Motor neuron (in vitro differentiated cells): ENCODE data around the gene NOC4L. TPM values are rescaled to one million over a fixed set of nuclear protein-coding genes. Genes with fewer than 3 reads are reported as not detected.

Experiments
- ATAC-seq, 8 experiments: fragments of 200-7000 bp; cut with Tn5 transposase; replicated peaks in 6 of 8; 2 replicates each; pipeline ENCODE4 v1.8.0; 2021; ENCODE audit warnings: mild to moderate bottlenecking in 8 of 8, moderate library complexity in 8 of 8
- H3K27ac ChIP-seq, 2 donors: fragments of 250-450 bp; sonication (Bioruptor Pico); 2 replicates each; pipeline ENCODE4 v1.9.0; 2021; ENCODE audit warnings: antibody characterized with exemption in 2 of 2, mild to moderate bottlenecking in 2 of 2, moderate library complexity in 1 of 2
- H3K4me1 ChIP-seq, 2 donors: fragments of 250-450 bp; sonication (Bioruptor Pico); replicated peaks in 1 of 2; 2 replicates each; pipeline ENCODE4 v1.6.1; 2021; ENCODE audit warnings: antibody characterized with exemption in 2 of 2, mild to moderate bottlenecking in 2 of 2, moderate library complexity in 1 of 2
- H3K4me3 ChIP-seq, 5 donors: fragments of 250-450 bp; sonication (Bioruptor Pico); 2 replicates each; pipeline ENCODE4 v1.9.0; 2021; ENCODE audit warnings: antibody characterized with exemption in 5 of 5, mild to moderate bottlenecking in 5 of 5, moderate library complexity in 4 of 5
- WGBS, 10 experiments: fragments of 450-650 bp; shearing (Covaris generic); methylation state at CpG; one replicate each; pipeline ENCODE4 v1.0.0; 2022; 5-methylcytosine and 5-hydroxymethylcytosine counted together
- in situ Hi-C, 9 experiments: fragments of 400-800 bp; cut with MboI; loops; one replicate each; pipeline ENCODE4 v1.15.0; 2021; ENCODE audit warnings: low sequenced_read_pairs in 9 of 9, low pct_unique_long_range_greater_than_20kb in 2 of 9; ENCODE audit not compliant: unreplicated experiment in 9 of 9
- total RNA-seq, 8 experiments: library from RNA; unstranded; fragments of 300-600 nt; gene quantifications; 2 replicates each; pipeline versions ENCODE4 v1.2.3 to v1.2.4, GENCODE V29; 2022

NOC4L gene
- total RNA-seq, 8 experiments from 2014 or later = 7.7 to 29.0 (median 16.1) TPM

GRCh38 chr12:132179431-132180362 is 35.4 kb downstream of the NOC4L start:
- ATAC-seq = no peak
- no peak overlapping the region for H3K4me3 ChIP-seq
- 51 to 67% (median 63%) methylated on average over 8 to 14 of the region's 19 CpGs; no CpG with 5 or more reads in 5 of the 10 experiments for WGBS, 10 experiments
- peaks cover 0 to 3% of the 10 kb centered on the region in 2 donors for H3K4me1 ChIP-seq
- in situ Hi-C loops = no loop called here
- H3K27ac ChIP-seq = no peak overlapping the region

- WGBS, 10 experiments = 46 to 90% (median 68%) methylated on average over 2 to 15 of the region's 30 CpGs; no CpG with 5 or more reads in 3 of the 10 experiments
- Histone ChIP-seq H3K27ac (no peak overlapping the region), H3K4me3 (no peak overlapping the region), H3K4me1 (peaks cover 0 to 3% of the 10 kb centered on the region in 2 donors)
- no peak for ATAC-seq
- in situ Hi-C loops = no loop called here
Measured at GRCh38 chr12:132180648-132181546, 36.6 kb downstream of the NOC4L start.

DNA sequence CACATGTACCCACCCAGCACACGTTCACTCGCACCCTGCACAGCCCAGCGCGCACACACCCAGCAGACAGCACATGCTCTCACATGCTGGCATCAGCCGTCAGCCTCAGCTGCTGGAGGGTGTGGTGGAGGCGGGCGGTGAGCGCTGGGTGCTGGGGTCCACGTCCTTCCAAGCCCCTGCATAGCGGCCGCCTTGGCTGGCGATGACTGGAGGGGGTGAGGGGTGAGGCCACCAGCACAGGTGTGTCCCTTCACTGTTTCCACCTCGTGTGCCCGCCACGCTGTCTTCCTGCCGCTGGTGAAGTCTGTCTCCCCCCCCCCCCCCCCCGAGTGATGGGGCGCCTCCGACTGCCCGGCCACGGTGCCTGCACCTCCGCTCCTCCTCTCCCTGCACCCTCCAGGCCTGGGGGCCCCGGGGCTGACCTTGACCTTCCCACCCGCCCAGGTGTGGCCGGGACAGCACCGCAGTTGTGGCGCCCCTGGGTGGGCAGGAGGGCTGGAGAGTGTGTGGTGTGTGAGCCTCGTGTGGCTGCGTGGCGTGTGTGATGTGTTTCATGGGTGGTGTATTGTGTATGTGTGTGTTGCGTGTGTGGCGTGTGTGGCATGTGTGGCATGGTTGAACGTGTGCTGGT is 37.4 kb downstream of the NOC4L start:
- peak in 1 of 8 experiments; percentile 2 for ATAC-seq
- WGBS, 10 experiments = 100% methylated on average over 2 of the region's 33 CpGs; no CpG with 5 or more reads in 9 of the 10 experiments
- in situ Hi-C loops = no loop called here

GRCh38 chr12:132182206-132182710 is 38.0 kb downstream of the NOC4L start:
- Histone ChIP-seq H3K27ac (no peak overlapping the region), H3K4me1 (no peaks in the 10 kb centered on the region), H3K4me3 (no peak overlapping the region)
- in situ Hi-C loops = no loop called here
- ATAC-seq = no peak
- 49 to 93% (median 78%) methylated on average over 6 to 14 of the region's 21 CpGs; no CpG with 5 or more reads in 5 of the 10 experiments for WGBS, 10 experiments

More for the DNA sequence above, 37.4 kb downstream of the NOC4L start:
- H3K4me3 ChIP-seq = no peak overlapping the region
- no peak overlapping the region for H3K27ac ChIP-seq
- H3K4me1 ChIP-seq = no peaks in the 10 kb centered on the region

DNA sequence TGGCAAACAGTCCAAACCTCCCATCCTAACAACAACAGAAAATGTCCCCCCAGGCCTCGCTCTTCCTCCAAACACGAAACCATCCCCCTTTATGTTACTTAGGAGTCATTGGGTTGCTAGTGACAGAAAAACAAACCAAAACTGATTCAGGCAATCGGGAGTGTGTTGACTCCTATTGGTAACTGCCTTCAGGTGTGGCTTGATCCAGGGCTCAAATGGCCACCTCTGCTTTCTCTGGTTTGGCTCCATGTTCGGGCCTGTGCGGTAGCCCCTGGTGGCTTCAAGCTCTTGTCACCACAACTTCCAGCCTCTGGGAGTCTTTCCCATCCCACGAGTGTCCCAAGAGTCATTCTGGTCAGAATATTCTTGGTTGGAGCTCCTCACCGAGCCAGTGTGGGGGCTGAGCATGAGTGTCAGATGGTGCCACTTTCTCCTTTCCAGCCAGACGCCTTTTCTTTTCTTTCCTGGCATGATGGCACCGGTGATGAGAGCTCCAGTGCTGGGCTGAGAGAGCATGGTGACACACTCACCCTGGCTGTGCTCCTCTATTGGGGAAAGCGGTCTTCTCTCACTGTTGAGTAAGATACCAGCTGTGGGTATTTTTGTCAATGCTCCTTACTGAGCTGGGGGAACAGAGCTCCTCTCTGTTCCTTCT is 38.6 kb downstream of the NOC4L start:
- in situ Hi-C loops = no loop called here
- WGBS, 10 experiments = 0 to 68% (median 55%) methylated on average over 1 to 8 of the region's 10 CpGs; no CpG with 5 or more reads in 1 of the 10 experiments
- Histone ChIP-seq H3K27ac (no peak overlapping the region), H3K4me1 (no peaks in the 10 kb centered on the region), H3K4me3 (no peak overlapping the region)
- ATAC-seq = no peak

DNA sequence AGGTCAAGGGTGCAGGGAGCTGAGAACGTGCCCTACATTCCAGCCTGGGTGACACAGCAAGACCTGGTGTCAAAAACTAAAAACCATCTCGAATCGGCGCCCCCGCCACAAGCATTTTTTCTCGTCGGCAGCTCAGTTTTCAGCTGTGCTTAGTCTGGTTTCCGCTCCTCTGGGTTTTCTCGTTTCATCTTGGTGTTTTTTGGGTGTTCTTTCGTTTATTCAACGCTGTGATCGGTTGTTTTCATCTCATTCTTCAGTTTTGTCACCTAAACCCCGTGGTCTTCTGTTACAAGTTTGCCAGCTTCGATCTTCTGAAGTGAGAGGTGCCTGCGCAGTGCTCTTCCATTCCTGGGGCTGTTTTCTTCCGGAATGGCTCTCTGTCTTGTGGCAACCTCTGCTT is 41.4 kb downstream of the NOC4L start:
- WGBS, 10 experiments = 8 to 79% (median 39%) methylated on average over 2 to 14 of the region's 16 CpGs
- no peak overlapping the region for H3K4me3 ChIP-seq
- H3K27ac ChIP-seq = no peak overlapping the region
- peaks cover 5 to 6% of the 10 kb centered on the region in 2 donors for H3K4me1 ChIP-seq
- no peak for ATAC-seq
- in situ Hi-C loops = no loop called here

- Histone ChIP-seq H3K4me3 (no peak overlapping the region), H3K27ac (no peak overlapping the region), H3K4me1 (peaks cover 5 to 6% of the 10 kb centered on the region in 2 donors)
- in situ Hi-C loops = no loop called here
- WGBS, 10 experiments = 10 to 73% (median 36%) methylated on average over 2 to 19 of the region's 24 CpGs
- ATAC-seq = no peak
Measured at GRCh38 chr12:132186208-132186856, 42.1 kb downstream of the NOC4L start.

DNA sequence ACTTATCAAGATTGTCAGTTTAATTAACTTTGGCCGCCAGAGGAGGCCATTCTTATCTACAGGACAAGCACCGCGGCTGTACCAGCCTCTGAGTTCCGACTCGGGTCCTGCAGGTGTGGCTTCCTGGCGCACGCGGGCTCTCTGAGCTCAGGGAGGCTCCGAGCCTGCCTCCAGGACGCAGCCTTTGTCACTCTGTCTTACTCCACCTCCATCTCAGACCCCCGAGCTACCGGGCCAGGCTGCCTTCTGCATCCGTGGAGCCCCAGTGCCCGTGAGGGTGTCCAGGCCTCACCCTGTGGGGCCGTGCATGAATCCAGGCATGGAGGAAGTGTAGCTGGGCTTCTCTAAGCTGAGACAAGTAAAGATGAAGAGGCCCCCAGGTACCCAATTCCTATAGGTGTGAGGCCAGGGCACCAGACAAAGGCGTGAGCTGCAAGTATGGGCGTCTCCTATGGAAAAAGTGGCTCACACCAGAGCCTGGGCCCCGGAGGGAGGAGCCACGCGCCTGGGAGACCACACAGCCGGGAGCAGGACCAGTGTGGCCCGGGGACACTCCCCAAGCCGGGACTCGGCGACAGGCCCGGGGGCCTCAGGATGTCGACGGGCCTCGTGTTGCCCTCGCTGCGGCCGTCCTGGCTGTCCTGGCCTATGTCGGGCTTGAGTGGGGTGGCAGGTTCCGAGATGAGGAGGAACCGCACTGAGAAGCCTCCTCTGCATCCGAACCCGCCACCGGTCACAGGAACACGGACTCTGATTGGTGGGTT is 42.8 kb downstream of the NOC4L start:
- no peak overlapping the region for H3K27ac ChIP-seq
- H3K4me1 ChIP-seq = peaks cover 5 to 6% of the 10 kb centered on the region in 2 donors
- ATAC-seq = no peak
- no peak overlapping the region for H3K4me3 ChIP-seq
- 20 to 93% (median 63%) methylated on average over 1 to 13 of the region's 39 CpGs; no CpG with 5 or more reads in 2 of the 10 experiments for WGBS, 10 experiments
- in situ Hi-C loops = no loop called here

- in situ Hi-C loops = no loop called here
- WGBS, 10 experiments = 33 to 100% (median 80%) methylated on average over 1 to 9 of the region's 35 CpGs; no CpG with 5 or more reads in 3 of the 10 experiments
- H3K4me1 ChIP-seq = peaks cover 5 to 6% of the 10 kb centered on the region in 2 donors
- ATAC-seq = no peak
- H3K27ac ChIP-seq = no peak overlapping the region
- no peak overlapping the region for H3K4me3 ChIP-seq
Measured at GRCh38 chr12:132187646-132188450, 43.6 kb downstream of the NOC4L start.

DNA sequence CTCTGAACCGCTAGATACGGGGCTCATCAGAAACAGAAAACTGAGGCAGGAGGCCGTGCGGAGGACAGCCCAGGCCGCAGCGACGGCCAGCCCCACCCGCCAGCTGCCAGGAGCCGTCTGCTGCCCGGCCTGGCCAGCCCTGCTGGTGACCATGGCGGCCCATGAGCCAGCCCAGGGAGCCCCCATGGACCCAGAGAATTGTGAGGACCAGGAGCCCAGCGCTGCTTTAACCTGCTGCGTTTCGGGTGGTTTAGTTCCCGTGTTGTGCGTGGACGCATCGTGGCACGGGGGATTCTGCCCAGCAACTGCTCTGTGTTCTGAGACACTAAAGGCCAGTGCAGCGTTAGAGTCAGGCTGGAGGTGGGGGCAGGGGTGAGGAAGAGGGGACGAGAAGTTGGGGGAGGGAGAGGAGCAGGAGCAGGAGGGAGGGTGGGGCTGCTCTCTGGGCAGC is 44.2 kb downstream of the NOC4L start:
- 30 to 100% (median 67%) methylated on average over 2 to 9 of the region's 21 CpGs; no CpG with 5 or more reads in 7 of the 10 experiments for WGBS, 10 experiments
- Histone ChIP-seq H3K27ac (no peak overlapping the region), H3K4me1 (peaks cover 5 to 6% of the 10 kb centered on the region in 2 donors), H3K4me3 (peak overlapping the region in 1 of 5 donors; percentile 36)
- ATAC-seq = peak in 1 of 8 experiments; percentile 0
- in situ Hi-C loops = no loop called here
